A549 (cell line): ENCODE data around the gene ANKFN1. TPM values are rescaled to one million over a fixed set of nuclear protein-coding genes. Genes with fewer than 3 reads are reported as not detected.

Source experiments
- ATAC-seq, 2 experiments: fragments of 200-7000 bp in 1 of 2; fragments of >200 bp in 1 of 2; cut with Nextera tagmentation in 1 of 2; cut with Tn5 transposase in 1 of 2; 3 replicates each; pipeline versions ENCODE4 v1.8.0 to v1.9.1; 2018 to 2020; ENCODE audit warnings: mild to moderate bottlenecking in 1 of 2, moderate library complexity in 1 of 2
- CTCF ChIA-PET: fragments of 300-600 bp; sonication (Branson Sonifier 250); formaldehyde crosslinking; extraction: SDS; loops from one replicate; lab custom pipeline; 2021; ENCODE audit warnings: antibody characterized with exemption, inconsistent platforms; lab: Yijun Ruan, JAX
- POLR2A ChIA-PET: fragments of 350-600 bp; formaldehyde crosslinking; extraction: SDS; loops from one replicate; lab custom pipeline; 2021; ENCODE audit warnings: antibody characterized with exemption, inconsistent platforms; lab: Yijun Ruan, JAX
- DNase-seq, 2 experiments: peaks; one replicate each; pipeline versions ENCODE4 v3.0.0 to v3.0.0-alpha.2; 2011 to 2016; ENCODE audit warnings: low read depth in 1 of 2, low spot score in 1 of 2
- FAIRE-seq: peaks from 2 replicates; lab custom pipeline; 2011; peaks lifted over from hg19 to GRCh38; lab: Jason Lieb, UNC
- H3K27ac ChIP-seq, 2 experiments: fragments of >200 bp; sonication (Bioruptor Twin); formaldehyde crosslinking; 3 replicates each; pipeline ENCODE4 v1.5.1; 2016 to 2017
- H3K4me1 ChIP-seq: fragments of >200 bp; sonication (Bioruptor Twin); formaldehyde crosslinking; 3 replicates; pipeline ENCODE4 v1.6.1; 2016
- H3K4me2 ChIP-seq: fragments of >200 bp; sonication (Bioruptor Twin); formaldehyde crosslinking; 3 replicates; pipeline ENCODE4 v1.6.1; 2016
- H3K4me3 ChIP-seq: fragments of >200 bp; sonication (Bioruptor Twin); formaldehyde crosslinking; 3 replicates; pipeline ENCODE4 v1.5.1; 2016
- H3K9me3 ChIP-seq: fragments of >200 bp; sonication (Bioruptor Twin); formaldehyde crosslinking; 3 replicates; pipeline ENCODE4 v1.6.1; 2016
- CEBPB ChIP-seq, 2 experiments: fragments of >200 bp in 1 of 2; sonication (Bioruptor Twin) in 1 of 2; formaldehyde crosslinking in 1 of 2; IDR thresholded peaks; 2 replicates each; pipeline ENCODE4 v1.6.1; 2012 to 2016
- CHD4 ChIP-seq: fragments of 200-600 bp; sonication (generic); IDR thresholded peaks from 2 replicates; pipeline ENCODE4 v1.6.1; 2016; ENCODE audit warnings: antibody characterized with exemption, mild to moderate bottlenecking, borderline replicate concordance
- E2F6 ChIP-seq: IDR thresholded peaks from 2 replicates; pipeline ENCODE4 v1.6.1; 2012; ENCODE audit warnings: low read depth, borderline replicate concordance
- EHMT2 ChIP-seq: fragments of 200-600 bp; sonication (generic); IDR thresholded peaks from 2 replicates; pipeline ENCODE4 v1.6.1; 2016; ENCODE audit warnings: antibody characterized with exemption, low read depth, mild to moderate bottlenecking, moderate library complexity
- ESRRA ChIP-seq: fragments of 150-350 bp; IDR thresholded peaks from 2 replicates; pipeline ENCODE4 v1.6.1; 2014; ENCODE audit warnings: mild to moderate bottlenecking, low read length, borderline replicate concordance
- FOSB ChIP-seq: fragments of 250-450 bp; sonication (Bioruptor Pico); IDR thresholded peaks from 2 replicates; pipeline ENCODE4 v1.5.0; 2020; ENCODE audit warnings: mild to moderate bottlenecking, moderate library complexity
- FOSL2 ChIP-seq, 2 experiments: fragments of 450-650 bp in 1 of 2; fragments of >200 bp in 1 of 2; sonication (Bioruptor Twin) in 1 of 2; formaldehyde crosslinking; IDR thresholded peaks; 2 replicates each; pipeline versions ENCODE4 v1.5.0 to v1.6.1; 2016 to 2020; ENCODE audit warnings: mild to moderate bottlenecking in 1 of 2, moderate library complexity in 1 of 2
- HOXA7 ChIP-seq: fragments of 250-450 bp; sonication (Bioruptor Pico); IDR thresholded peaks from 2 replicates; pipeline ENCODE4 v1.5.0; 2020; ENCODE audit warnings: mild to moderate bottlenecking, moderate library complexity
- MAFK ChIP-seq: fragments of 450-650 bp; IDR thresholded peaks from 2 replicates; pipeline ENCODE4 v1.6.1; 2014; ENCODE audit not compliant: partially characterized antibody
- MAX ChIP-seq: IDR thresholded peaks from 2 replicates; pipeline ENCODE4 v1.6.1; 2012
- MYC ChIP-seq: IDR thresholded peaks from 2 replicates; pipeline ENCODE4 v1.6.1; 2012; ENCODE audit warnings: mild to moderate bottlenecking, inconsistent platforms, low read length, improper control_type of control experiment, borderline replicate concordance
- NFE2L2 ChIP-seq: fragments of 150-350 bp; conservative IDR thresholded peaks from 2 replicates; pipeline ENCODE4 v1.6.1; 2014; ENCODE audit warnings: low read length
- PHF8 ChIP-seq: fragments of 200-600 bp; sonication (generic); IDR thresholded peaks from 2 replicates; pipeline ENCODE4 v1.6.1; 2016; ENCODE audit warnings: low read depth, mild to moderate bottlenecking, antibody characterized with exemption, moderate library complexity, borderline replicate concordance
- RARB ChIP-seq: fragments of 250-450 bp; sonication (Bioruptor Pico); IDR thresholded peaks from 2 replicates; pipeline ENCODE4 v1.8.0; 2021; ENCODE audit warnings: mild to moderate bottlenecking, moderate library complexity
- REST ChIP-seq: fragments of 200-600 bp; sonication (generic); IDR thresholded peaks from 2 replicates; pipeline ENCODE4 v1.6.1; 2016; ENCODE audit warnings: antibody characterized with exemption, mild to moderate bottlenecking, moderate library complexity
- RNF2 ChIP-seq: fragments of 200-600 bp; sonication (generic); IDR thresholded peaks from 2 replicates; pipeline ENCODE4 v1.6.1; 2016; ENCODE audit warnings: low read depth, mild to moderate bottlenecking, antibody characterized with exemption, moderate library complexity, borderline replicate concordance
- SMC3 ChIP-seq: fragments of >200 bp; sonication (Bioruptor Twin); formaldehyde crosslinking; IDR thresholded peaks from 3 replicates; pipeline ENCODE4 v1.6.1; 2018; ENCODE audit warnings: inconsistent platforms
- TP53 ChIP-seq: fragments of 250-450 bp; sonication (Bioruptor Pico); IDR thresholded peaks from 2 replicates; pipeline ENCODE4 v1.5.0; 2021; ENCODE audit warnings: mild to moderate bottlenecking, moderate library complexity
- WGBS: methylation state at CpG from one replicate; pipeline ENCODE4 v1.1.6; 2017; ENCODE audit errors: missing lambda C conversion rate; 5-methylcytosine and 5-hydroxymethylcytosine counted together
- polyA plus RNA-seq, 4 experiments: library from polyadenylated mRNA; depleted of rRNA in 3 of 4; stranded (reverse); fragments of >200 nt; fragmentation: RNase III in 1 of 4; extraction: RNeasy Plus Mini Kit Qiagen cat#74134 plus additional on column Dnase treatment in 1 of 4; gene quantifications; 2 replicates in 3 of 4; 3 replicates in 1 of 4; pipeline ENCODE4 v1.2.3, GENCODE V29; 2011 to 2017

The ANKFN1 gene
- polyA plus RNA-seq, 2 of the 4 experiments (the other 2 are of a cell fraction), result 0.37 TPM; not detected in 1

GRCh38 chr17:56149266-56150036 is 3.8 kb upstream of the ANKFN1 start:
- no peak; the same call in 1 of the 2 replicates for TF ChIP-seq REST
- TF ChIP-seq CEBPB (IDR thresholded peaks at IDR 0.05), result no peak
- TF ChIP-seq TP53, result no peak
- TF ChIP-seq ESRRA, result no peak
- no peak for TF ChIP-seq FOSL2 (IDR thresholded peaks at IDR 0.05)
- no peak for TF ChIP-seq FOSL2 (CRISPR knock-in tag; IDR thresholded peaks at IDR 0.05)
- no peak for TF ChIP-seq PHF8
- no peak for TF ChIP-seq RARB (CRISPR knock-in tag)
- 7% methylated on average over 3 of the region's 3 CpGs for WGBS
- no peak for DNase-seq
- no peaks in the 10 kb centered on the region for H3K4me1 ChIP-seq
- no peak for ATAC-seq
- FAIRE-seq, result no peak
- ChIA-PET CTCF (interaction anchor here (0.7 to 1.2 kb wide), 2 partner anchors 22 to 768 kb away, joined by 4 read pairs; no protein-coding TSS in a partner anchor), POLR2A (no interaction called here)
- H3K4me2 ChIP-seq, result no peak overlapping the region
- H3K9me3 ChIP-seq, result no peaks in the 10 kb centered on the region
- no peak overlapping the region for H3K27ac ChIP-seq
- no peak overlapping the region for H3K4me3 ChIP-seq

- TF ChIP-seq NFE2L2, result no peak
- no peak for TF ChIP-seq RNF2
- no peak for TF ChIP-seq FOSB
- no peak for TF ChIP-seq HOXA7 (CRISPR knock-in tag)
- no peak for TF ChIP-seq EHMT2
- TF ChIP-seq MYC, result no peak
- H3K27ac ChIP-seq, result no peak overlapping the region
- CTCF ChIA-PET, result no interaction called here
Observed at GRCh38 chr17:56150649-56151048, 2.6 kb upstream of the ANKFN1 start.

GRCh38 chr17:56157845-56158244 is 4.6 kb downstream of the ANKFN1 start:
- 41% methylated on average over 4 of the region's 4 CpGs for WGBS
- no peaks in the 10 kb centered on the region for H3K9me3 ChIP-seq
- TF ChIP-seq SMC3 (no peak), E2F6 (no peak), CHD4 (no peak), MAFK (no peak), MAX (no peak)
- no peak for ATAC-seq
- H3K4me3 ChIP-seq, result no peak overlapping the region
- CTCF ChIA-PET, result no interaction called here
- no peak for FAIRE-seq
- POLR2A ChIA-PET, result no interaction called here
- H3K27ac ChIP-seq, result no peak overlapping the region
- H3K4me1 ChIP-seq, result no peaks in the 10 kb centered on the region
- no peak overlapping the region for H3K4me2 ChIP-seq
- DNase-seq, result no peak

More at GRCh38 chr17:56150649-56151048, 2.6 kb upstream of the ANKFN1 start:
- Histone ChIP-seq H3K4me1 (no peaks in the 10 kb centered on the region), H3K4me2 (no peak overlapping the region), H3K9me3 (no peaks in the 10 kb centered on the region), H3K4me3 (no peak overlapping the region)
- no peak for FAIRE-seq
- no peak for DNase-seq
- POLR2A ChIA-PET, result no interaction called here
- 3% methylated on average over 4 of the region's 4 CpGs for WGBS
- no peak for ATAC-seq
